ENCODE results near the gene IL1RAPL1.
"Not testable (repeated sequence)": the region's sequence is repeated elsewhere in the genome, so short reads cannot be mapped to it uniquely, and the experiment has no call there.

IL1RAPL1 gene

DNA sequence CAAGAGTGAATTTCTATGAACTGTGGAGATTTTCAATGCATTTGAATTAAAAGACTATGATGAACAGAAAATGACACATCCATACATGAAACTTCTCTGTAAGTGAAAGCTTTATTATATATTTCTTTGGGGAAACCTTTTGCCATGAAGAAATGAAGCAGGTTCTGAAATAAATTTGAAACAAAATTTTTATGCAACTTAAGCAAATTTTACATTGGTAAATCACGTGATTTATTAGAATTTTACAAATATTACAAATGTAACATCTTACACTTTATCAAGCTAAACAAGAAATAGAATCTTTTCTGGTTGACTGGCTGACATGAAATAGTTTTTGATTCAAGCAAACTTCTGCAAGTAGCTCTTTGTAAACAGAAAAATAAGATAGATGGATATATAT lies 131.2 kb downstream of the IL1RAPL1 start:
- DNase-seq, result no peak
- in situ Hi-C loops (cut with HindIII; ENCODE audit: low pct_ligation_motif_present, low pct_unique_long_range_greater_than_20kb, low sequenced_read_pairs), result no loop called here

DNA sequence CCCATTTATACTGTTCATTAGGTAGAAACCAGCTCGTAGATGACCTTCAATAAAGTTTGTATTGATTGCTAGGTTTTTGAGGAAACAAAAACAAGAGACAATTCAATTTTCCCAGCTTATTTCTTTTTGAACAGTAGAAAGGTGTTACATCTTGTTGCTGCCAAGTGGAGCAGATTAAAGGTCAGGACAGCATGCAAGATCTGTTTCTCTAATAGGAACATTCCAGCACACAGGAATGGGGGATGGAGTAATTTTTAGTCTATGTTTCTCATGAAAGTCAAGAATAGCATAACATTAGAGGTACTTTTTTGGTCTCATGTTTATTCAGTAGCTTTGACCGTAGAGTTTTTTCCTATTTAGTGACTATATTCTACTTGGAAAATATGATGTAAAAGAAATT lies 132.4 kb downstream of the IL1RAPL1 start:
- no peak for DNase-seq
- in situ Hi-C loops (cut with HindIII; ENCODE audit: low pct_ligation_motif_present, low pct_unique_long_range_greater_than_20kb, low sequenced_read_pairs), result no loop called here

DNA sequence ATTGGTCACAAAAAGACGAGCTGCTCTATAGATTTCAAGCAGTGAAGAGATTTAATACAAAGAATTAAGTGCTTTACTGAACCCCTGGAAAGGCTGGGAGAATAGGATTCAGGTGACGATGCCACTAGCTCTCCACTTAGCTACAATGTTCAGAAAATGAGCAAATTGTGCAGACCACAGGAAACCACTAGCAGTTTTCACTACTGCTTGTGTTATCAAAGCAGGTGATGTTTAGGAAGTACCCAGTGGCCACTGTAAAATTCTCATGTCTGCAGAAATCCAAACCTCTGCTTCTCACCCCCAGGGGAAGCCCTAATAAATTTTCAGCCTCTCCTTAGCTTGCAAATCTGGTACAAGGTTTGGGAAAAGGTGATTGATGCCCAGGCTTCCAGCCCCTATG lies 165.1 kb downstream of the IL1RAPL1 start:
- no peak for DNase-seq
- in situ Hi-C loops (cut with HindIII; ENCODE audit: low pct_ligation_motif_present, low pct_unique_long_range_greater_than_20kb, low sequenced_read_pairs), result no loop called here

DNA sequence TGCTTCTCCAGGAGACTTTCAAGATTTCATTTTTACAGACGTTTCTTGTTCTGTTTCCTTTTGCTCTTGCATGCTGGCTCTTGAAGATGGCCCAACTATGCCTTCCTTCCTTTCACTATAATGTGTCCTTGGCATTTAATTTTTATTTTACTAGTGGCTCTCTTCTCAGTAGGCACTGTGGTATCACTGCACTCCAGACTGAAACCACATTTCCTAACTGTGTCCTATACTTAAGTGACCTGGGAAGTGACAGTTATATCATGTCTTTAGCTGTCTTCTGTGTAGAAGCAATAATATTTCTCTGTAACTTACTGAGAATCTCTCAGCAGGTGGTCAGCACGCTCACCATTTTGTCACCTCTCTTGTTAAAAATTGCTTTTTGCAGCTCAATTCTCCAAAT lies 168.9 kb downstream of the IL1RAPL1 start:
- in situ Hi-C loops (cut with HindIII; ENCODE audit: low pct_ligation_motif_present, low pct_unique_long_range_greater_than_20kb, low sequenced_read_pairs), result no loop called here

DNA sequence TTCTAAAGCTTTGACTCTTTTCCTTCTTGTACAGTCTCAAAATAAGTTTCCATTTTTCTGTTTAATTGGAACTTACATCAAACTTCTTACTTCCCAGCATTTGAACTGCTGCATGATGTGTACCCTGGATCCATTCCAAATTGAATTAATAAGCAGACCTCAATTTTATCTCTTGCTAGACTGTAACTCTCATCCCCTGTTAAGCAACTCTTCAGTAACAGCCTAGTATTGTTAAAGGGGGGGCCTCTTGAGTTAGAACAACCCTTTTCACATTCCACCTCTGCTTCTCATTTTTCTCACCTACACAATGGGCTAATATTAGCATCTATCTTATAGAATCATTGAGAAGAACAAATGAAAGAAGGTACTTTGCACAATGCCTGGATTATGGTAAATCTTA lies 169.4 kb downstream of the IL1RAPL1 start:
- DNase-seq, result no peak
- in situ Hi-C loops (cut with HindIII; ENCODE audit: low pct_ligation_motif_present, low pct_unique_long_range_greater_than_20kb, low sequenced_read_pairs), result no loop called here

More for the DNA sequence above, 168.9 kb downstream of the IL1RAPL1 start:
- no peak for DNase-seq

DNA sequence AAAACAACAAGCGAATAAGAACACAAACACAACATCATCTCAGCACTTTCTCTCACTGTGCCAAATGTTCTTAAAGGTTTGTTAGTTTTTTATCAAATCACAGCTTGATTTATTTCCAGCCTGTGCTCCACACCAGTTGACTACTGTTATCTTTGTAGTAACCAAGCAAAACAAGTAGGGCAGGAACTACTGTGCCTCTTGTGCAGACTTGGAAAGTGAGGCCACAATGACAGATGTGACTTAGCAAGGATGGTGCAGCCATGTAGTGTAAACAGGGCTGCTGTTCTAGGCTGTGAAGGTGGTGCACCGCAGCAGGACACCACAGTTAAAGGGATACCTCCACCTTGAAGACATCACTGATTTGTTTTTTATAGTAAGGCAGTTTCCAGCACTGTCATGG lies 170.0 kb downstream of the IL1RAPL1 start:
- DNase-seq, result no peak
- in situ Hi-C loops (cut with HindIII; ENCODE audit: low pct_ligation_motif_present, low pct_unique_long_range_greater_than_20kb, low sequenced_read_pairs), result no loop called here

DNA sequence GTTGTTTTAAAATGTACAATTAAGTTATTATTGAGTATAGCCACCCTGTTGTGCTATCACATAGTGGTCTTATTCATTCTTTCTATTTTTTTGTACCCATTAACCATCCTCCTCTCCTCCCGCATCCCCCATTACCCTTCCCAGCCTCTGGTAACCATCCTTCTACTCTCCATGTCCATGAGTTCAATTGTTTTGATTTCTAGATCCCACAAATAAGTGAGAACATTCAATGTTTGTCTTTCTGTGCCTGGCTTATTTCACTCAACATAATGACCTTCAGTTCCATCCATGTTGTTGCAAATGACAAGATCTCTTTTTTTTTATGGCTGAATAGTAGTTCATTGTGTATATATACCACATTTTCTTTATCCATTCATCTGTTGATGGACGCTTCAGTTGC lies 179.3 kb downstream of the IL1RAPL1 start:
- DNase-seq; in situ Hi-C loops (cut with HindIII; ENCODE audit: low pct_ligation_motif_present, low pct_unique_long_range_greater_than_20kb, low sequenced_read_pairs): not testable (repeated sequence)

DNA sequence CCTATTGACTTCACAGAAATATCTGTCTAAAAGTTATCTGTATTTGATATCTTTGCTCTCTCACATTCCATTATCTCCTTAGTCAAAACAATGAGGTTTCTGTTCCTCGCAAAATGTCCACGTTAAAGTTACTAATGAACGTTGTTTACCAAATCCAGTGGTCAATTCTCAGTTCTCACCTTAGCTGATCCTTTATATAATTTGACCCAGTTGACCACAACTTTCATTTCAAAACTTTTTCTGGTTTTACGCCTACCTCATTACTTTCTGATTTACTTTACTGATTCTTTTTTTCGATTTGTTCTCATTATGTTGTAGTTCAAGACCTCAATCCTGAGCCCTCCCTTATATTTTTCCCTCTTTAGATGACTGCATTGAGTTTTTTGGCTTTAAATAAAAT lies 186.6 kb downstream of the IL1RAPL1 start:
- DNase-seq, result no peak
- in situ Hi-C loops (cut with HindIII; ENCODE audit: low pct_ligation_motif_present, low pct_unique_long_range_greater_than_20kb, low sequenced_read_pairs), result no loop called here

DNA sequence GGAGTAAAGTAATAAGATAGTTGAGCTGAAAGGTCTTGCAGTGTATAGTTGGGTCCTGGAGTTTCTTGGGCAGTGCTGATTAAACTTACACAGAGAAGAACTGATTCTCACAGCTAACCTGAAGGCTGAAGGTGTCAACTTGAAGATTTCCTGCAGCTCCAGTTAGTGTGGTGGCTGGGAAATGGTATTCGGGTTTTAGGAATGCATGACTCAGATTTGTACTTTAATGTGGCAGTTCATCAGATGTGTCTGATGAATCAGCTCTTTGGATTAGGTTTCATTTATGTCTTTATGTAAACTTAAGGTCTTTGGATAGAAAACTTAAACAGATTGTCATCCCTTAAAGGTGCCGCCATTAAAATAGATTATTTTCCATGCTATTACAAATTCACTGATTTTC lies 200.0 kb downstream of the IL1RAPL1 start:
- in situ Hi-C loops (cut with HindIII; ENCODE audit: low pct_ligation_motif_present, low pct_unique_long_range_greater_than_20kb, low sequenced_read_pairs), result no loop called here
- peak; percentile 9 for DNase-seq

DNA sequence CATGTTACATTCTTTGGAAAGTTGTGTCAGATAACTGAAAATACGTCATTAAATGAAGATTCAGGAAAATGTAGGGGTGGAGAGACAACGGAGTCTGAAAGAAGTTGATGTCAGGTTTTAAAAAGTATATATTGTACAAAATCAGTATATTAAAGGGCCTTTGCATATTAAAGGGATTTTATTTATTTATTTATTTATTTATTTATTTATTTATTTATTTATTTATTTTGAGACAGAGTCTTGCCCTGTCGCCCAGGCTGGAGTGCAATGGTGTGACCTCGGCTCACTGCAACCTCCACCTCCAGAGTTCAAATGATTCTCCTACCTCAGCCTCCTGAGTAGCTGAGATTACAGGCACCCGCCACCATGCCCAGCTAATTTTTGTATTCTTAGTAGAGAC lies 213.4 kb downstream of the IL1RAPL1 start:
- in situ Hi-C loops (cut with HindIII; ENCODE audit: low pct_ligation_motif_present, low pct_unique_long_range_greater_than_20kb, low sequenced_read_pairs); DNase-seq: not testable (repeated sequence)

DNA sequence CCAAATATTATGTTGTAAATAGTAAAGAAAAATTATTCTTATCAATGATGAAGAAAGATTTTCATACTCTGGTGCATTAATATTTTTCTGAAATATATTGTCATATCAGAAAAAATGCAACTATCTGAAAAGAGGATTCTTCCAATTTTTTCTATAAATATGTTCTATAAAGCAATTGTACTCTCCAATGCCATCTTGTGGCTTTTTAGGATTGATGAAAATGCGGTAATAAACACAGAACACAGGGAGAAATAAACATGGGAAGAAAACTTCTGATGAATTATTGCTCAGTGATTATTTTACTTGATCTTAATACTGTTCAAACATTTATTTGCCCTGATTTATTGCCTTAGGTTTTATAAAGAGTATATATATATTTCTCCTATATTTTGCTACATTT lies 215.4 kb downstream of the IL1RAPL1 start:
- in situ Hi-C loops (cut with HindIII; ENCODE audit: low pct_ligation_motif_present, low pct_unique_long_range_greater_than_20kb, low sequenced_read_pairs), result no loop called here
- DNase-seq, result no peak

DNA sequence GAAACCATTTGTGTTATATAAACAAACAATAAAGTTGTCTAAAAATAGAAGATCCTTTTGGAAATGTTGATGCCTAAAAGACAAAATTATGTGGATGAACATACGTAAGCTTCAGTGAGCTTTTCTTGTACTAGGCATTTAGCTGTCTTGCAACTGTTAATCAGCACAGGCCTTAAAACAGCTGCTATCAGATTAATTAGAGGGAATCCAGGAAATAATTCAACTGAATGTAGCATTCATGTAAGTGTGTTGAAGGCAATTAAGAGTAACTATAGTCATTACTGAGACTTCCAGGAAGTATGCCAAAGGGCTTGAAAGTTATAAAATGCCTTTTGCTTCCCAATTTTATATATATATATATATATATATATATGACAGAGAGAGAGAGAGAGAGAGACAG lies 248.7 kb downstream of the IL1RAPL1 start:
- in situ Hi-C loops (cut with HindIII; ENCODE audit: low pct_ligation_motif_present, low pct_unique_long_range_greater_than_20kb, low sequenced_read_pairs), result no loop called here
- no peak for DNase-seq

DNA sequence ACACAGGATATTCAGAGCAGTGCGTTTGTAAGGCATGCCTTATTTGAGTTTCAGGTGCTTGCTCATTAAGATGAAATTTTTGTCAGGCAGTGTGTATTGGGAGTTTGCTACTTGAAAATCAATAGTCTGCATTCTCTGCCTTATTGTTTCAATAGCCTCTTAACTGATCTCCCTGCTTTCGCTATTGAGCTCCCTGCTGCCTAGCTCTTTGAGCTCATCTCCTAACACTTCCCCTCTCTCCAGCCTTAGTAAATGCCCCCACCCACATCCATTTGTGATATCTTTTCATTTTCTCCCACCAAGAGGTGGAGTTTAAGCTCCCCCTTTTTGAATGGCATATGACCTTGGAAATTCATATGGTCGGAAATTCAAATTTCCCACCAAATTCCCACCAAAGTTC lies 256.6 kb downstream of the IL1RAPL1 start:
- no peak for DNase-seq
- in situ Hi-C loops (cut with HindIII; ENCODE audit: low pct_ligation_motif_present, low pct_unique_long_range_greater_than_20kb, low sequenced_read_pairs), result no loop called here

DNA sequence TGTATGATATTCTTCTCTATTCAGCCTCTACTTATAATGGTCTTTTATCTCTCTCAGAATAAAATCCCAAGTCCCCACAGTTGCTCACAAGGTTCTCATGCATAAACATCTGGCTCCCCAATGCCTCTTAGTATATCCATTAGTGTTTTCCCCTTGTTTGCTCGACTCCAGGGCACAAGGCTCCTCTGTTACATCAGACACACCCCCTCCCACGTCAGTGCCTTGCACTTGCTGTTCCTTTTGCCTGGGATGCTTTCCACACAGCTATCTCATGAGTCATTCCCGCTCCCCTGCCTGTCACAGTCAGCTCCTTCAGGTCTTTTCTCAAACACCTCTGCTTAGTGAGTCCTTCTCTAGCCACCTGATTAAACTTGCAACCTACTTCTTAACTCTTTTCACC lies 260.2 kb downstream of the IL1RAPL1 start:
- in situ Hi-C loops (cut with HindIII; ENCODE audit: low pct_ligation_motif_present, low pct_unique_long_range_greater_than_20kb, low sequenced_read_pairs), result no loop called here
- DNase-seq, result no peak

DNA sequence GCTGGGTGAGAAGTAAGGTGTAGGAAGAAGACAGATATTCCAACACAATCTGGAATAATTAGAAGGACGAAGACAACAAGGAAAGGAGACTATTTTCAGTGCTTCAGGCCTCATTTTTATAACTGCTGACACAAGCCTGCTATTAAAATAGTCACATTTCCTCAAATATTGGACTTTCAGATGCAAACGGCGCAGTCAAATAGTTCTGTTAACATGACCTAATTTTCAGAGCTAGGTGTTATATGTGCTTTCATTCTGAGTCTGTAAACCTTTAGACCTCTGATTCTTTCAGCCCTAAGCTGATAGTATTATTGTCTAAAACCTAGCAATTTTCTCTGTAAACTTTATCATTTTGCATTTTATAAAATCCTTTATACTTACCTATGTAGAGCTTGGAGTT lies 261.5 kb downstream of the IL1RAPL1 start:
- in situ Hi-C loops (cut with HindIII; ENCODE audit: low pct_ligation_motif_present, low pct_unique_long_range_greater_than_20kb, low sequenced_read_pairs), result no loop called here
- DNase-seq, result no peak

DNA sequence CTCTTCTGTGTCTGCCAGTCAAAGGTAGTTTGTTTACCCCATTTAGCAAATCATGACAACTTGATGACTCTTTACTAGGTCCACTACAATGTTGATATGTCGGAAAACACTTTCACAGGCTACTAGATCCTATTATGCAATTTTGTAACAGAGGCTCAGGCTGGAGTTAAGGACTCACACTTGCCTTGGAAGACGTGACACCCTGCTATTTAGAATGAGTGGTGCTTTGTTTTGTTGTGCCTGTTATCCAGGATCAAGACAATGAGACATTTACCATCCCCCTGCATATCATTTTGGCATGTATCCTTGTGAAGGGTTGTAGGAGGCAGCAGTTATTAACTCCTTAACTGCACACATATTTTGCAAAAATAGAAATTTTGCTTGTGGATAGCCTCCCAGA lies 263.7 kb downstream of the IL1RAPL1 start:
- in situ Hi-C loops (cut with HindIII; ENCODE audit: low pct_ligation_motif_present, low pct_unique_long_range_greater_than_20kb, low sequenced_read_pairs), result no loop called here
- DNase-seq, result no peak

DNA sequence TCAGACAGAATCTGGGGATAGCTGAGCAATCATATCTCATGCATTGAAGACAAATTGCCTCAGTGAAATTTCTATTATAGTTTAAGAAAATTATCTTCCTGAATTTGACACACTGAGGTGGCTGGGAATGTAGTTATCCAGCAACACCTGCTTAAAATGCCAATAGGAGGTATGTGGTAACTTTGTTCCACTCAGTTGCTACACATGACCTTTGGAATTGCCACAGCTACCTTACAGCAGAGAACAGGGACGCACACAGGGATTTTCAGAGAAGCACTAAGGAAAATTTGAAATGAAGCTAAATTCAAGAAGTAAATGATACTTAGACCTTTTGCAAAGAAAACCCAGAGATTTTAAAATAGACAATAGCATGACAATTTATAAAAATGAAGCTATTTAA lies 264.6 kb downstream of the IL1RAPL1 start:
- no peak for DNase-seq
- in situ Hi-C loops (cut with HindIII; ENCODE audit: low pct_ligation_motif_present, low pct_unique_long_range_greater_than_20kb, low sequenced_read_pairs), result no loop called here

DNA sequence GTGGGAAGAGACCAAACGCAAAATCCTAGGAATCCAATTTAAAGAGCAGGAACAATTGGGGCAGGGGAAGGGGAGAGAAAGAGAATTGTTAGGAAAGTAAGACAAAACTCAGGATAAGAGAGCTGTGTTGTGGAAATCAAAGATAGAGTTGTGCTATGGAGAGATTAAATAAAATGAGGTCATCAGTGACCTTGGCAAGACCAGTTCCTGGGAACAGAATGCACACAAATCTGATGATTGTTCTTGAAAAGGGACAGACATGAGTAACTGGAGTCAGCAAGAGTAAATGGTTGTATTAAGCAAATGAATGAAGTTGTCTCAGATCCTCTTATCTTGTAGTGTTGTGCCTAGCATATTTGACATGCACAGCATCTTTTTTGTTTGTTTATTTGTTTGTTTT lies 267.4 kb downstream of the IL1RAPL1 start:
- DNase-seq, result no peak
- in situ Hi-C loops (cut with HindIII; ENCODE audit: low pct_ligation_motif_present, low pct_unique_long_range_greater_than_20kb, low sequenced_read_pairs), result no loop called here

DNA sequence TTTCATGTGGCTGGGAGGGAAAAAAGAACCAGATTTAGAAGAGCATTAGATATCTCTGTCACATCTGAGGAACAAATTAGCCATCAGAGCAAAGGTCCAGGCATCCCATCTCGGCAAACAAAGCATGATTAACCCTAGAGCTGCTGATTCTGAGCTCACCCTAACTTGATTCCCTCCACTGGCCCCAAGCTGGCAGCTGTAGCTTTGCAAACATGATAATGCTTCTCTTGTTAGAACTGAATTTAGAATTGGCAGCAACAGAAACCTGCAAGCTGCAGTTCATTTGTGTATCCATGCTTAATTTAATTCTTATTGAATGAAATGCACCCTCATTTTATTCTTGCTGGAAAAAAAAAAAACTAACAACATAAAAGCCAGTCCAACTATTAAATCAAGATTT lies 289.2 kb downstream of the IL1RAPL1 start:
- no peak for DNase-seq
- in situ Hi-C loops (cut with HindIII; ENCODE audit: low pct_ligation_motif_present, low pct_unique_long_range_greater_than_20kb, low sequenced_read_pairs), result no loop called here

DNA sequence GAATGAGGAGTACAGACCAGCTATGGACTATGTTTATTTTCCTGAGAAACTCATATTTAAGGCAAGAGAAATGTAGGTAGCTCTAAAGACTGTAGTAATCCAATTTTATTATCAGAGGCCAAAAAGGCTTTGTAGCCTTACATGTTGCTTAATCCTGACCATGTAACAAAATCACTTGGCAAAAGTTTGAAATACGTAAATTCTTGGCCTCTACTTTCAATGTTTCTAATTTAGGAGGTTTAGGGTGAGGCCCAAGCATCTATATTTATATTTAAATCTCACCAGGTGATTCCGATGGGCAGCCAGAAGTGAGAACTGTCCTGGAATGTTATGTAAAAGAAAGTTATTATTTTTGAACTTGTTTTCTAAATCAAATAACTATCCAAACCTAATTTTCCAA lies 289.7 kb downstream of the IL1RAPL1 start:
- in situ Hi-C loops (cut with HindIII; ENCODE audit: low pct_ligation_motif_present, low pct_unique_long_range_greater_than_20kb, low sequenced_read_pairs), result no loop called here
- no peak for DNase-seq

DNA sequence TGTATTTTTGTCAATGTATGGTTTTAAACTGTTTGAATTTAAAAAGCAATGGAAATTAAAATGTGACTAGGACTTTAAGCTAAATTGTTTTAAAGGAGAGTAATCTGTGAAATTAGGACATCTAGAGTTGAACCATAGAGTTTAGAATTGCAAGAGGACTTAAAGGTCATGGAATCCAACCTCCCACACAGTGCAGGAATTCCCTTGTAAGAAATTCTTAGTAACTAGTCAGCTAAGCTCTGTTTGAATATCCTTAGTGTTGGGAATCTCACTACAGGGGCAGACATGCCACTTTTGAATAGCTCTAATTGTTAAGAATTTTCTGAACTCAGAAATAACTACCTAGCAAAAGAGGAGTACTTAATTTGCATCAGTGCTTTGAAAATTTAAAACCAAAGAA lies 292.9 kb downstream of the IL1RAPL1 start:
- in situ Hi-C loops (cut with HindIII; ENCODE audit: low pct_ligation_motif_present, low pct_unique_long_range_greater_than_20kb, low sequenced_read_pairs), result no loop called here
- no peak for DNase-seq

Data from ACHN (cell line).